NCI-H2227 (cell line): ENCODE results near the gene TMUB1.
"Not testable (repeated sequence)": the region's sequence is repeated elsewhere in the genome, so short reads cannot be mapped to it uniquely, and the experiment has no call there.

ENCODE experiments used
- DNase-seq: peaks from one replicate; lab custom pipeline; 2025; ENCODE audit not compliant: unreplicated experiment; lab: John Stamatoyannopoulos, UW

TMUB1 gene

GRCh38 chr7:151057506-151057988 is 25.7 kb downstream of the TMUB1 start, which contains the start of gene CDK5:
Gene CDK5 (minus strand): TSS chr7:151057897. CDS start chr7:151057848, 49 bp downstream.
- DNase-seq, result peak; percentile 83

- peak; percentile 62 for DNase-seq
Measured at GRCh38 chr7:151056666-151057505, 26.4 kb downstream of the TMUB1 start.

GRCh38 chr7:151056283-151056665 is 27.0 kb downstream of the TMUB1 start:
- DNase-seq, result no peak

GRCh38 chr7:151053751-151054150 is 29.5 kb downstream of the TMUB1 start:
- DNase-seq, result no peak

- no peak for DNase-seq
Measured at GRCh38 chr7:151053096-151053495, 30.2 kb downstream of the TMUB1 start.

- no peak for DNase-seq
Measured at GRCh38 chr7:151051108-151051507, 32.2 kb downstream of the TMUB1 start.

GRCh38 chr7:151048911-151049463 is 34.3 kb downstream of the TMUB1 start:
- DNase-seq, result no peak

GRCh38 chr7:151047976-151048815 is 35.1 kb downstream of the TMUB1 start, which contains the start of gene ASIC3:
Gene ASIC3 (plus strand): TSS chr7:151048531. CDS start chr7:151048886, 355 bp downstream.
- DNase-seq, result no peak

- DNase-seq, result peak; percentile 71
Measured at GRCh38 chr7:151046603-151047573, 36.4 kb downstream of the TMUB1 start.

- no peak for DNase-seq
Measured at GRCh38 chr7:151045967-151046366, 37.3 kb downstream of the TMUB1 start.

- no peak for DNase-seq
Measured at GRCh38 chr7:151045262-151045661, 38.0 kb downstream of the TMUB1 start.

GRCh38 chr7:151043959-151044358 is 39.3 kb downstream of the TMUB1 start:
- no peak for DNase-seq

- not testable (repeated sequence) for DNase-seq
Measured at GRCh38 chr7:151043449-151043848, 39.8 kb downstream of the TMUB1 start.

- no peak for DNase-seq
Measured at GRCh38 chr7:151040616-151041375, 42.5 kb downstream of the TMUB1 start.

GRCh38 chr7:151039850-151040548 is 43.3 kb downstream of the TMUB1 start:
- no peak for DNase-seq

GRCh38 chr7:151038951-151039849 is 44.1 kb downstream of the TMUB1 start:
- peak; percentile 64 for DNase-seq

- DNase-seq, result no peak
Measured at GRCh38 chr7:151035902-151036301, 47.4 kb downstream of the TMUB1 start.
